ENCODE data around the gene TBX1.

TBX1 gene

DNA sequence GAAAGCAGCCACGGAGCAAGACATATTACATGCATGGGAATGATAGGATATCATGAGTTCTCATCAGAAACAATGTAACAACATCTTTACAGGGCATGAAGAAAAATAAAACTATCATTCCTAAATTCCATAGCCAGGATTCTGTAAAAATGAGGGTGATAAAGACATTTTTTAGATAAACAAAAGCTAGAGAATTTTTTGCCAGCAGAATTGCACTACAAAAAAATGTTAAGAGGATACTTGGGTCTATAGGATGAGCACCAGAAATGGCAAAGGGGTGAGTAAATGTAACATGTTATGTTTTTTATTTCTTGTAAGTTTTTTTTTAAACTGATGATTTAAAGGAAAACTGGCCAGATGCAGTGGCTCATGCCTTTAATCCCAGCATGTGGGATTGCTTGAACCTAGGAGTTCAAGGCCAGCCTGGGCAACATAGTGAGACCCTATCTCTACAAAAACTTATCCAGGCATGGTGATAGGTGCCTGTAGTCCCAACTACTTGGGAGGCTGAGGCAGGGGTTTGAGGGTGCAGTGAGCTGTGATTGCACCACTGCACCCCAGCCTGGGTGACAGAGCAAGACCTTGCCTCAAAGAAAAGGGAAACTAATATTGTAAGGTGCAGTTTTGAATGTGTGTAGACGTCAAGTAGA lies 33.2 kb downstream of the TBX1 start:
- DNase-seq = no peak
- H3K9ac ChIP-seq (ENCODE audit: low read depth, low read length) = no peak overlapping the region
- ATAC-seq (ENCODE audit: insufficient read depth, low read depth) = no peak
- peaks cover 59% of the 10 kb centered on the region for H3K36me3 ChIP-seq (ENCODE audit: insufficient read depth, low read length)
- H3K4me3 ChIP-seq (ENCODE audit: low read depth in 1 of 2, low read length in 2 of 2) = no peak overlapping the region
- H3K27ac ChIP-seq (ENCODE audit: low read length) = no peak overlapping the region
- no peak overlapping the region for H3K4me2 ChIP-seq (ENCODE audit: insufficient read depth, low read length)
- no peaks in the 10 kb centered on the region for H3K79me2 ChIP-seq (ENCODE audit: insufficient read depth, low read length)
- H3K27me3 ChIP-seq (ENCODE audit: insufficient read depth, low read length, poor library complexity) = no peaks in the 10 kb centered on the region
- H2AFZ ChIP-seq (ENCODE audit: low read depth, low read length) = no peak overlapping the region
- H4K20me1 ChIP-seq (ENCODE audit: insufficient read depth, low read length) = no peaks in the 10 kb centered on the region; the same call in 1 of the 2 replicates
- peaks cover 4% of the 10 kb centered on the region for H3K9me3 ChIP-seq (ENCODE audit: insufficient read depth, low read length, severe bottlenecking)
- TF ChIP-seq, protein P1, sequence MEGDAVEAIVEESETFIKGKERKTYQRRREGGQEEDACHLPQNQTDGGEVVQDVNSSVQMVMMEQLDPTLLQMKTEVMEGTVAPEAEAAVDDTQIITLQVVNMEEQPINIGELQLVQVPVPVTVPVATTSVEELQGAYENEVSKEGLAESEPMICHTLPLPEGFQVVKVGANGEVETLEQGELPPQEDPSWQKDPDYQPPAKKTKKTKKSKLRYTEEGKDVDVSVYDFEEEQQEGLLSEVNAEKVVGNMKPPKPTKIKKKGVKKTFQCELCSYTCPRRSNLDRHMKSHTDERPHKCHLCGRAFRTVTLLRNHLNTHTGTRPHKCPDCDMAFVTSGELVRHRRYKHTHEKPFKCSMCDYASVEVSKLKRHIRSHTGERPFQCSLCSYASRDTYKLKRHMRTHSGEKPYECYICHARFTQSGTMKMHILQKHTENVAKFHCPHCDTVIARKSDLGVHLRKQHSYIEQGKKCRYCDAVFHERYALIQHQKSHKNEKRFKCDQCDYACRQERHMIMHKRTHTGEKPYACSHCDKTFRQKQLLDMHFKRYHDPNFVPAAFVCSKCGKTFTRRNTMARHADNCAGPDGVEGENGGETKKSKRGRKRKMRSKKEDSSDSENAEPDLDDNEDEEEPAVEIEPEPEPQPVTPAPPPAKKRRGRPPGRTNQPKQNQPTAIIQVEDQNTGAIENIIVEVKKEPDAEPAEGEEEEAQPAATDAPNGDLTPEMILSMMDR (IDR thresholded peaks at IDR 0.05; ENCODE audit: borderline replicate concordance, extremely low read depth, low read length, poor library complexity, severe bottlenecking) = no peak
- no peak for TF ChIP-seq EZH2 (IDR thresholded peaks at IDR 0.05; ENCODE audit: borderline replicate concordance, low read depth, low read length, severe bottlenecking)
- H3K4me1 ChIP-seq (ENCODE audit: insufficient read depth, low read length) = no peaks in the 10 kb centered on the region

DNA sequence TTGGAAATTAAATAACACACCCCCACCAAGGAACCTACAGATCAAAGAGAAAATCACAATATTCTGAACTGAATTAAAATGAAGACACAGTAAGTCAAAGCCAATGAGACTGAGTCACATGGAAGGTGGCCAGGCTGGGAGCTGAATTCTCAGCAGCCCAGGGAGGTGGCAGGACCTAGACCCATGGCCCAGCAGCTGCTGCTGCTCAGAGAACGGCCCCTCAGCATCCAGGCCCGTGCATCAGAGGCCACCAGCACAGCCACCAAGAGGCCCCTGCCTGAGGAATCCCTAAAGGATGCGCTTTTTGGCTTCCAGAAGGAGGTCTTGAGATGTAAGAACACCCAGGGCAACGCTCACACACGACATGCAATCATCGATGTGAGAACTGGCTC lies 35.0 kb downstream of the TBX1 start:
- TF ChIP-seq, protein P1 (IDR thresholded peaks at IDR 0.05; ENCODE audit: borderline replicate concordance, extremely low read depth, low read length, poor library complexity, severe bottlenecking) = no peak
- TF ChIP-seq EZH2 (IDR thresholded peaks at IDR 0.05; ENCODE audit: borderline replicate concordance, low read depth, low read length, severe bottlenecking) = no peak
- H3K36me3 ChIP-seq (ENCODE audit: insufficient read depth, low read length) = peaks cover 59% of the 10 kb centered on the region
- no peak for ATAC-seq (ENCODE audit: insufficient read depth, low read depth)
- H3K4me3 ChIP-seq (ENCODE audit: low read depth in 1 of 2, low read length in 2 of 2) = no peak overlapping the region
- H3K4me2 ChIP-seq (ENCODE audit: insufficient read depth, low read length) = no peak overlapping the region
- DNase-seq = no peak
- H3K27ac ChIP-seq (ENCODE audit: low read length) = no peak overlapping the region
- no peak overlapping the region for H2AFZ ChIP-seq (ENCODE audit: low read depth, low read length)
- no peaks in the 10 kb centered on the region for H3K27me3 ChIP-seq (ENCODE audit: insufficient read depth, low read length, poor library complexity)
- no peak overlapping the region for H3K9ac ChIP-seq (ENCODE audit: low read depth, low read length)
- no peaks in the 10 kb centered on the region for H3K79me2 ChIP-seq (ENCODE audit: insufficient read depth, low read length)
- H4K20me1 ChIP-seq (ENCODE audit: insufficient read depth, low read length) = no peaks in the 10 kb centered on the region; the same call in 1 of the 2 replicates
- H3K9me3 ChIP-seq (ENCODE audit: insufficient read depth, low read length, severe bottlenecking) = no peaks in the 10 kb centered on the region
- H3K4me1 ChIP-seq (ENCODE audit: insufficient read depth, low read length) = no peaks in the 10 kb centered on the region

DNA sequence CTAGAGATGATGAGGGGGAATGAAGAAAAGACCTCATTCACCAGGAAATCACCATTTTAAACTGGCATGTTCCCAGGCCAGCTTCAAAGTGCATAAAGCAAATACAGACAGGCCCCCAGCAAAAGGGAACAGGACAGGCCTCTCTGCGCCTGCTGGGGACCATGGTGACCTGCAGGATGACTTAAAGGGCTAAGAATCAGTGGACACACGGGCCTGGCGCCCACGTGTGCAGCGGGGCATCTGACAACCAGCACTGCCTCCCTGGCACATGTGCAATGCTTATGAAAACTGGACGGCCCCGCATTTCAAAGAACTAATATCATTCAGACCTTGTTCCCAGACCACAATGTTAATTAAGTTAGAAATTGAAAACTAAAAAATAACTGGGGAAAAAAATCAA lies 35.6 kb downstream of the TBX1 start:
- Histone ChIP-seq H3K27me3 (ENCODE audit: insufficient read depth, low read length, poor library complexity) (no peaks in the 10 kb centered on the region), H3K4me2 (ENCODE audit: insufficient read depth, low read length) (no peak overlapping the region), H3K4me3 (ENCODE audit: low read depth in 1 of 2, low read length in 2 of 2) (no peak overlapping the region), H3K4me1 (ENCODE audit: insufficient read depth, low read length) (no peaks in the 10 kb centered on the region), H3K36me3 (ENCODE audit: insufficient read depth, low read length) (peaks cover 59% of the 10 kb centered on the region), H3K9ac (ENCODE audit: low read depth, low read length) (no peak overlapping the region), H3K9me3 (ENCODE audit: insufficient read depth, low read length, severe bottlenecking) (no peaks in the 10 kb centered on the region), H3K79me2 (ENCODE audit: insufficient read depth, low read length) (no peaks in the 10 kb centered on the region), H4K20me1 (ENCODE audit: insufficient read depth, low read length) (no peaks in the 10 kb centered on the region; the same call in 1 of the 2 replicates), H3K27ac (ENCODE audit: low read length) (no peak overlapping the region), H2AFZ (ENCODE audit: low read depth, low read length) (no peak overlapping the region)
- ATAC-seq (ENCODE audit: insufficient read depth, low read depth) (no peak), DNase-seq (no peak)
- TF ChIP-seq, protein P1 (IDR thresholded peaks at IDR 0.05; ENCODE audit: borderline replicate concordance, extremely low read depth, low read length, poor library complexity, severe bottlenecking) = no peak
- no peak for TF ChIP-seq EZH2 (IDR thresholded peaks at IDR 0.05; ENCODE audit: borderline replicate concordance, low read depth, low read length, severe bottlenecking)

All from DND-41 (cell line).